Uterus (tissue), 2 donors: ENCODE measurements around the gene L3MBTL3.

Experiments
- POLR2A ChIP-seq, 2 donors: fragments of 450-650 bp; IDR thresholded peaks; one replicate each; pipeline ENCODE4 v1.6.1; 2016; ENCODE audit warnings: antibody characterized with exemption in 2 of 2, mild to moderate bottlenecking in 1 of 2, moderate library complexity in 1 of 2
- TF ChIP-seq, protein P1 (sequence below), 4 experiments: fragments of 200-600 bp in 2 of 4; fragments of 450-650 bp in 2 of 4; sonication (generic) in 2 of 4; IDR thresholded peaks; one replicate each; pipeline ENCODE4 v1.5.1; 2016 to 2019; ENCODE audit warnings: antibody characterized with exemption in 4 of 4, mild to moderate bottlenecking in 2 of 4, moderate library complexity in 1 of 4

DNA sequence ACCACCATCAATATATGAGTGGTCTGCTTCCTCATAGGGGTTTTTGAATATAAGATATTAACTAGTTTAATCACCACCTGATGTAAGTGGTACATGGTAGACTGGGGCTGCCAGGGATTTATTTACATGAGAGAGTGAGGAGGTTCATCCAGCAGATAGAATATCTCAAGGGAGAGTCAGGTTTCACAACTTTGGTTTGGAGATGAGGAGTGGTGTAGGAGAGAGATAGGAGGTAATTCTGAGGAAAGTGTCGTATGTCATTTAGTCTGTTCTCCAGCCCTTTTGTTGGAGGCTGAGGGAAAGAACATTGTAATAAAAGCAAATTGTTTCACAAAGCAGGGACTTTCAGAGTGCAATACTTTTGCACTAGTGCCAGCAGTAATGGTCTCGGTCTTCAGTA, 16.8 kb downstream of the L3MBTL3 start:
- TF ChIP-seq, protein P1, sequence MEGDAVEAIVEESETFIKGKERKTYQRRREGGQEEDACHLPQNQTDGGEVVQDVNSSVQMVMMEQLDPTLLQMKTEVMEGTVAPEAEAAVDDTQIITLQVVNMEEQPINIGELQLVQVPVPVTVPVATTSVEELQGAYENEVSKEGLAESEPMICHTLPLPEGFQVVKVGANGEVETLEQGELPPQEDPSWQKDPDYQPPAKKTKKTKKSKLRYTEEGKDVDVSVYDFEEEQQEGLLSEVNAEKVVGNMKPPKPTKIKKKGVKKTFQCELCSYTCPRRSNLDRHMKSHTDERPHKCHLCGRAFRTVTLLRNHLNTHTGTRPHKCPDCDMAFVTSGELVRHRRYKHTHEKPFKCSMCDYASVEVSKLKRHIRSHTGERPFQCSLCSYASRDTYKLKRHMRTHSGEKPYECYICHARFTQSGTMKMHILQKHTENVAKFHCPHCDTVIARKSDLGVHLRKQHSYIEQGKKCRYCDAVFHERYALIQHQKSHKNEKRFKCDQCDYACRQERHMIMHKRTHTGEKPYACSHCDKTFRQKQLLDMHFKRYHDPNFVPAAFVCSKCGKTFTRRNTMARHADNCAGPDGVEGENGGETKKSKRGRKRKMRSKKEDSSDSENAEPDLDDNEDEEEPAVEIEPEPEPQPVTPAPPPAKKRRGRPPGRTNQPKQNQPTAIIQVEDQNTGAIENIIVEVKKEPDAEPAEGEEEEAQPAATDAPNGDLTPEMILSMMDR (IDR thresholded peaks at IDR 0.05) = no peak
- no peak for TF ChIP-seq POLR2A (IDR thresholded peaks at IDR 0.05)
